Glutamatergic neuron (in vitro differentiated cells): Measurements from ENCODE around the gene OR7G3. TPM values are rescaled to one million over a fixed set of nuclear protein-coding genes. Genes with fewer than 3 reads are reported as not detected.

ENCODE experiments used
- DNase-seq: peaks from one replicate; pipeline ENCODE4 v3.0.0; 2022
- H3K27ac Mint-ChIP-seq: one replicate; pipeline ENCODE4 v1.8.0; 2020; ENCODE audit warnings: mild to moderate bottlenecking, mixed read lengths, inconsistent platforms; ENCODE audit not compliant: unreplicated experiment
- H3K27me3 Mint-ChIP-seq: one replicate; pipeline ENCODE4 v1.8.0; 2020; ENCODE audit warnings: mild to moderate bottlenecking, moderate library complexity, mixed read lengths, inconsistent platforms; ENCODE audit not compliant: unreplicated experiment
- H3K36me3 Mint-ChIP-seq: one replicate; pipeline ENCODE4 v1.8.0; 2020; ENCODE audit warnings: mild to moderate bottlenecking, mixed read lengths, inconsistent platforms; ENCODE audit not compliant: unreplicated experiment
- H3K4me1 Mint-ChIP-seq: one replicate; pipeline ENCODE4 v1.8.0; 2020; ENCODE audit warnings: mild to moderate bottlenecking, low read depth, mixed read lengths, inconsistent platforms; ENCODE audit not compliant: unreplicated experiment
- H3K4me3 Mint-ChIP-seq: one replicate; pipeline ENCODE4 v1.8.0; 2020; ENCODE audit warnings: mild to moderate bottlenecking, mixed read lengths, inconsistent platforms; ENCODE audit not compliant: unreplicated experiment
- H3K9me3 Mint-ChIP-seq: one replicate; pipeline ENCODE4 v1.8.0; 2020; ENCODE audit warnings: mild to moderate bottlenecking, moderate library complexity, mixed read lengths, inconsistent platforms; ENCODE audit not compliant: unreplicated experiment
- total RNA-seq: library from RNA; stranded (reverse); fragmentation: NEBNext Ultra II Directional; extraction: Animal tissue kit (Norgen Biotek cat#: 25700); gene quantifications from one replicate; pipeline ENCODE4 v1.2.1, GENCODE V29; 2021; ENCODE audit not compliant: unreplicated experiment
- TF ChIP-seq, protein P1 (sequence below): fragments of 200-600 bp; sonication (generic); IDR thresholded peaks from one replicate; pipeline ENCODE4 v1.5.0; 2021; ENCODE audit not compliant: partially characterized antibody, unreplicated experiment

Gene OR7G3
- total RNA-seq, 1 donor from 2014 or later: not detected

DNA sequence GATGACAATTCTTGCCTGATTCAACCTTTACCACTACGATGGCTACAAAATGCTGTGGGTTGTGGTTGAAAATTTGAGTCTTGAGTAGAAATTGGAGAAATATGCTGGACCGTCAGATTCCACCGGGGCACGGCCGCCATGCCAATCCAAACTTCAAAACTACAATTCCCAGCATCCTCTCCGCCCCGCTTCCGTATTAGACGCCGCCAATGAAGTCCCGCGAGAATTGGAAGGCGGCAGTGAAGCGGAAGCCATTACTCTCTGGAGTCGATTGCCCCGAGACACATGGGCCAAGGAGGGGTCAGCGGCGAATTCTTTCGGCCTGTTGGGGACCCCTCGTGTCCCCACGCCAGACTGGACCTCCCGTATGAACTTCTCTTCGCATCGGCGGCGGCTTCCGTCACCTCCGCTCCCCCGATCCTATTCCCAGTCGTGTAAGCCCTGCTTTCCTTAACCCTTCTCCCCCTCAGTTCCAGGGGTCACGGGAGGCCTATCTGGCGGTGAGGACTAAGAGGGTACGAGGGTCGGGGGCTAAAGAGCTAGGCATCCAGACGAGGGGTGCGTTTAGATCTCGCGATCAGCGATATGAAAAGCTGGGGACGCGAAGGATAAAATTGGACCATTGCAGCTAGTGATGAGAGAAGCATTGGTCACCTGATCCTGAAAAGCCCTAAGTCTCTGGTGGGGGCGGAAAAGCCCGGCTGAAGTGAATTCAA is 13.6 kb upstream of the OR7G3 start, which contains the start of gene ZNF317:
ZNF317 (plus strand) TSS at position 239 of the 716 bp plus-strand sequence. CDS start 15,620 bp downstream, outside the sequence.
- TF ChIP-seq, protein P1, sequence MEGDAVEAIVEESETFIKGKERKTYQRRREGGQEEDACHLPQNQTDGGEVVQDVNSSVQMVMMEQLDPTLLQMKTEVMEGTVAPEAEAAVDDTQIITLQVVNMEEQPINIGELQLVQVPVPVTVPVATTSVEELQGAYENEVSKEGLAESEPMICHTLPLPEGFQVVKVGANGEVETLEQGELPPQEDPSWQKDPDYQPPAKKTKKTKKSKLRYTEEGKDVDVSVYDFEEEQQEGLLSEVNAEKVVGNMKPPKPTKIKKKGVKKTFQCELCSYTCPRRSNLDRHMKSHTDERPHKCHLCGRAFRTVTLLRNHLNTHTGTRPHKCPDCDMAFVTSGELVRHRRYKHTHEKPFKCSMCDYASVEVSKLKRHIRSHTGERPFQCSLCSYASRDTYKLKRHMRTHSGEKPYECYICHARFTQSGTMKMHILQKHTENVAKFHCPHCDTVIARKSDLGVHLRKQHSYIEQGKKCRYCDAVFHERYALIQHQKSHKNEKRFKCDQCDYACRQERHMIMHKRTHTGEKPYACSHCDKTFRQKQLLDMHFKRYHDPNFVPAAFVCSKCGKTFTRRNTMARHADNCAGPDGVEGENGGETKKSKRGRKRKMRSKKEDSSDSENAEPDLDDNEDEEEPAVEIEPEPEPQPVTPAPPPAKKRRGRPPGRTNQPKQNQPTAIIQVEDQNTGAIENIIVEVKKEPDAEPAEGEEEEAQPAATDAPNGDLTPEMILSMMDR: no peak
- peaks cover 5% of the 10 kb centered on the region for H3K4me1 Mint-ChIP-seq
- H3K9me3 Mint-ChIP-seq: peaks cover 11% of the 10 kb centered on the region
- H3K27me3 Mint-ChIP-seq: peaks cover 2% of the 10 kb centered on the region
- peak within 1 kb of the TSS; percentile 97 for H3K27ac Mint-ChIP-seq
- peaks cover 10% of the 10 kb centered on the region for H3K36me3 Mint-ChIP-seq
- peak; percentile 90 for DNase-seq
- peak within 1 kb of the TSS; percentile 96 for H3K4me3 Mint-ChIP-seq

DNA sequence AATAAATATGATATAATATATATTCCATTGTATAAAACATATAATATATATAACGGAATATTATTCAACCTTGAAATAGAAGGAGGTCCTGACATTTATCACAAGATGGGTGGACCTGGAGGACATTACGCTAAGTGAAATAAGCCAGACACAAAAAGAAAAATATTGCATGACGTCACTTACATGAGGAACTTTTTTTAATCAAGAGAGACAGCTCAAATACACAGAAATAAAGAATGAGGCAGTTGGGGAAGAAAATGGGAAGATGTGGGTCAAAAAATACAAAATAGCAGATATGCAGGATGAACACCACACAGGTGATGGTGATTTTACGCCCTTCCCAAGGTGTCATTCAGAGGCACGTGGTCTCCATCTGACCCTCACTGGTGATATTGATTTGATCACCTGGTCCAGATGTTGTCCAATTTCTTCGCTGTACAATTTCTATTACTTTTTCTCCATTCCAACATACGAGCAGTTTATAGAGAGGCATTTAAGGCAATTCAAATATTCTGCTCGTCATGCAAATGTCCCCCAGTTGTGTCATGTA is 12.9 kb upstream of the OR7G3 start:
- TF ChIP-seq, protein P1: no peak
- peak overlapping the region; percentile 96 for H3K4me3 Mint-ChIP-seq
- H3K27ac Mint-ChIP-seq: peak overlapping the region; percentile 97
- H3K36me3 Mint-ChIP-seq: peaks cover 6% of the 10 kb centered on the region
- H3K4me1 Mint-ChIP-seq: peaks cover 5% of the 10 kb centered on the region
- H3K9me3 Mint-ChIP-seq: peaks cover 9% of the 10 kb centered on the region
- DNase-seq: no peak
- H3K27me3 Mint-ChIP-seq: peaks cover 2% of the 10 kb centered on the region

DNA sequence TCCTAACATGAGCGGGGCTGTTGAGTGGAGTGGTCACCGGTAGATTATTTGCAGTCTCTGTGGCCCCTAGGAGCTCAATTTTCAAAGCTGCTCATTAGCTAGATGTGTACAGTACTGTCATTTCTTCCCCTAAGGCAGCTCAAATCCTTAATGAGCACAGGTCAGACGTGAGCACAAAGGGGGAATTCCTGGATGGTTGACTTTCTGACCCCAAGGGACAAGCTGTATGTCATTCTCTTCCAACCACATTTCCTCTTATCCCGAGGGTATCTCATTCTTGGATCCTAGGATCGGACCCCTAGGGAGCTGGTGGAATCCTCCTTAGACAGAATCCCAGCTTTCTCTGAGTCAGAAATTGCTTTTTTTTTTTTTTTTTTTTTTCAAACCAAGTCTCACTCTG is 5.7 kb upstream of the OR7G3 start:
- Mint-ChIP-seq H3K9me3 (peaks cover 5% of the 10 kb centered on the region), H3K27me3 (peaks cover 4% of the 10 kb centered on the region), H3K4me3 (no peak overlapping the region), H3K36me3 (no peaks in the 10 kb centered on the region), H3K4me1 (no peaks in the 10 kb centered on the region), H3K27ac (no peak overlapping the region)
- TF ChIP-seq, protein P1: no peak
- DNase-seq: no peak

DNA sequence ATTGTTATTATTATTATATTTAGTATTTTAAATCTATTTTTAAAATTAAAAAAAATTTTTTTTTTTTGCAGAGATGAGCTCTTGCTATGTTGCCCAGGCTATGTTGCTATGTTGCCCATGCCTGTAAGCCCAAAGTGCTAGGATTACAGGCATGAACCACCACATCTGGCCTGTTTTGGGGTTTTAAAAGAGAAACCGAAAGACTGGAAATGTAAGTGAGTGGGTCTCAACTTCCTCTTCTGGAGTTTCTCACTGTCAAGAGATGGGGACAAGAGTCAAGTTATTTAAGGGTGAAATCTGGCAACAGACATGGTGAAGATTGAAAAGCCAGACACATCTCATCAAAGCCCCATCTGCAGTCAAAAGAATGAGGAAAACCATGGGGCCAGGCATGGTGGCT is 4.2 kb upstream of the OR7G3 start:
- H3K27ac Mint-ChIP-seq: no peak overlapping the region
- peaks cover 4% of the 10 kb centered on the region for H3K27me3 Mint-ChIP-seq
- peaks cover 6% of the 10 kb centered on the region for H3K9me3 Mint-ChIP-seq
- H3K36me3 Mint-ChIP-seq: peaks cover 8% of the 10 kb centered on the region
- TF ChIP-seq, protein P1: no peak
- H3K4me1 Mint-ChIP-seq: no peaks in the 10 kb centered on the region
- no peak overlapping the region for H3K4me3 Mint-ChIP-seq
- no peak for DNase-seq

DNA sequence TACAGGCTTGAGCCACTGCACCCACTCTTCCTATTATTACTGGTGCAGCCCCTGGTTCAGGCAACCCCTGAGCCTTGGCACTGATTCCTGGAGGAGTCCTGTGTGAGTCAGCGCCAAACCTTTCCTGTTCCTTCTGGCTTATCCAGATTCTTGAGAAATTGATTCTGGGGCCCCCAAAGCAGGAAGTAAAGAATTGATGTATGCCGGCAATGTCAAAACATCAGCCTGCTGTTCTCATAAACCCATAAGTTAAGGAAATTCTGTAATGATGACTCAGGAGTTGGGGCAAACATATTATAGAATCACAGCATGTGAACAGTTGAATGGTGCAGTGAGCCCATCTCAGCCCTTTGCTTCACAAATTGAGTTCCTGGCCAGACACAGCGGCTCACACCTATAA is 1.4 kb upstream of the OR7G3 start:
- H3K9me3 Mint-ChIP-seq: peaks cover 5% of the 10 kb centered on the region
- no peaks in the 10 kb centered on the region for H3K4me1 Mint-ChIP-seq
- no peak overlapping the region for H3K4me3 Mint-ChIP-seq
- H3K27me3 Mint-ChIP-seq: peaks cover 4% of the 10 kb centered on the region
- TF ChIP-seq, protein P1: no peak
- peaks cover 9% of the 10 kb centered on the region for H3K36me3 Mint-ChIP-seq
- no peak overlapping the region for H3K27ac Mint-ChIP-seq
- DNase-seq: no peak
